Esophagus squamous epithelium (tissue), 5 donors: ENCODE data around the gene DNM2. TPM values are rescaled to one million over a fixed set of nuclear protein-coding genes. Genes with fewer than 3 reads are reported as not detected.

Experiments used
- DNase-seq: peaks from one replicate; lab custom pipeline; 2025; lab: John Stamatoyannopoulos, UW
- H3K27ac ChIP-seq, 4 donors: fragments of 200-600 bp; sonication (generic); one replicate each; pipeline ENCODE4 v1.5.1; 2016 to 2019; ENCODE audit warnings: mild to moderate bottlenecking in 1 of 4
- H3K27me3 ChIP-seq, 4 donors: fragments of 200-600 bp; sonication (generic); 1 replicate in 3 of 4; 2 replicates in 1 of 4; pipeline versions ENCODE4 v1.5.1 to v1.6.0; 2017 to 2021; ENCODE audit warnings: antibody characterized with exemption in 1 of 4
- H3K36me3 ChIP-seq, 3 donors: fragments of 200-600 bp; sonication (generic); one replicate each; pipeline ENCODE4 v1.5.1; 2016 to 2019
- H3K4me1 ChIP-seq, 3 donors: fragments of 200-600 bp; sonication (generic); one replicate each; pipeline ENCODE4 v1.5.1; 2017 to 2019
- H3K4me3 ChIP-seq, 4 donors: fragments of 200-600 bp; sonication (generic); 1 replicate in 3 of 4; 2 replicates in 1 of 4; pipeline ENCODE4 v1.5.1; 2016 to 2019; ENCODE audit warnings: mild to moderate bottlenecking in 2 of 4, moderate library complexity in 1 of 4
- H3K9me3 ChIP-seq, 3 donors: fragments of 200-600 bp; sonication (generic); one replicate each; pipeline ENCODE4 v1.5.1; 2016 to 2019
- POLR2A ChIP-seq, 4 donors: fragments of 450-650 bp; IDR thresholded peaks; one replicate each; pipeline ENCODE4 v1.6.1; 2017; ENCODE audit warnings: antibody characterized with exemption in 4 of 4, mild to moderate bottlenecking in 4 of 4, moderate library complexity in 3 of 4
- WGBS, 2 donors: methylation state at CpG; one replicate each; pipeline ENCODE4 v1.1.5; 2018; 5-methylcytosine and 5-hydroxymethylcytosine counted together
- intact Hi-C: fragments of 100-400 bp; cut with DNase I; formaldehyde crosslinking; loops from one replicate; pipeline ENCODE4 v1.15.0; 2022
- total RNA-seq, 4 donors: library from RNA; depleted of rRNA; stranded (reverse); fragments of >200 nt; gene quantifications; one replicate each; pipeline ENCODE4 v1.1.0, GENCODE V29; 2016
- TF ChIP-seq, protein P1 (sequence below), 6 experiments: fragments of 450-650 bp in 4 of 6; fragments of 200-600 bp in 2 of 6; sonication (generic) in 2 of 6; IDR thresholded peaks; one replicate each; pipeline ENCODE4 v1.5.1; 2016 to 2019; ENCODE audit warnings: antibody characterized with exemption in 6 of 6, mild to moderate bottlenecking in 4 of 6, moderate library complexity in 4 of 6
- donor health status: DM: yes; HTN: yes; CAD: no.

The DNM2 gene
- total RNA-seq, 4 donors from 2014 or later, result 79.9 to 138 (median 102) TPM

DNA sequence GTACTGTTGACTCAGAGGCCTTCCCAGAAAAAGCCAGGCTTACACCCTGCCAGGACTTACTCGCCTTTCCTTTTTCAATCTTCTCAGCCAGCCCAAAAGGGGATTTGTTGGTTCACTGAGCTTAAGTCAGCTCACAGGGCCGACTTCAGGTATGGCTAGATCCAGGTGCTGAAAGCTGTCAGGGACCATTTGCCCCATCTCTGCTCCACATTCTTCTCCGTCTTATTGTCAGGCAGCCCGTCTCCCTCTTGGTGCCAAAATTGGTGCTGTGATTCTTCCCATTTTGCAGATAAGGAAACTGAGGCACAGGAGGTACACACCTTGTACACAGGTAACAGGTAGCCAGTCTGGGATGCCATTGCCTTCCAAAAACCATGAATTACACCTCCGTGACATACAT is 132.8 kb downstream of the DNM2 start:
- no peaks in the 10 kb centered on the region for H3K4me1 ChIP-seq
- no peak for TF ChIP-seq POLR2A (IDR thresholded peaks at IDR 0.05)
- TF ChIP-seq, protein P1, sequence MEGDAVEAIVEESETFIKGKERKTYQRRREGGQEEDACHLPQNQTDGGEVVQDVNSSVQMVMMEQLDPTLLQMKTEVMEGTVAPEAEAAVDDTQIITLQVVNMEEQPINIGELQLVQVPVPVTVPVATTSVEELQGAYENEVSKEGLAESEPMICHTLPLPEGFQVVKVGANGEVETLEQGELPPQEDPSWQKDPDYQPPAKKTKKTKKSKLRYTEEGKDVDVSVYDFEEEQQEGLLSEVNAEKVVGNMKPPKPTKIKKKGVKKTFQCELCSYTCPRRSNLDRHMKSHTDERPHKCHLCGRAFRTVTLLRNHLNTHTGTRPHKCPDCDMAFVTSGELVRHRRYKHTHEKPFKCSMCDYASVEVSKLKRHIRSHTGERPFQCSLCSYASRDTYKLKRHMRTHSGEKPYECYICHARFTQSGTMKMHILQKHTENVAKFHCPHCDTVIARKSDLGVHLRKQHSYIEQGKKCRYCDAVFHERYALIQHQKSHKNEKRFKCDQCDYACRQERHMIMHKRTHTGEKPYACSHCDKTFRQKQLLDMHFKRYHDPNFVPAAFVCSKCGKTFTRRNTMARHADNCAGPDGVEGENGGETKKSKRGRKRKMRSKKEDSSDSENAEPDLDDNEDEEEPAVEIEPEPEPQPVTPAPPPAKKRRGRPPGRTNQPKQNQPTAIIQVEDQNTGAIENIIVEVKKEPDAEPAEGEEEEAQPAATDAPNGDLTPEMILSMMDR (IDR thresholded peaks at IDR 0.05), result no peak
- no peak for DNase-seq
- H3K27me3 ChIP-seq, result peaks cover 0 to 33% (median 0%) of the 10 kb centered on the region in 4 donors
- intact Hi-C loops, result loop anchor here (5.0 kb wide), 1 partner anchor 128 kb away; no protein-coding TSS in a partner anchor
- H3K9me3 ChIP-seq, result no peaks in the 10 kb centered on the region
- H3K27ac ChIP-seq, result no peak overlapping the region
- H3K36me3 ChIP-seq, result no peaks in the 10 kb centered on the region
- no peak overlapping the region for H3K4me3 ChIP-seq
- 87 to 91% methylated on average over 5 of the region's 5 CpGs for WGBS, 2 donors

DNA sequence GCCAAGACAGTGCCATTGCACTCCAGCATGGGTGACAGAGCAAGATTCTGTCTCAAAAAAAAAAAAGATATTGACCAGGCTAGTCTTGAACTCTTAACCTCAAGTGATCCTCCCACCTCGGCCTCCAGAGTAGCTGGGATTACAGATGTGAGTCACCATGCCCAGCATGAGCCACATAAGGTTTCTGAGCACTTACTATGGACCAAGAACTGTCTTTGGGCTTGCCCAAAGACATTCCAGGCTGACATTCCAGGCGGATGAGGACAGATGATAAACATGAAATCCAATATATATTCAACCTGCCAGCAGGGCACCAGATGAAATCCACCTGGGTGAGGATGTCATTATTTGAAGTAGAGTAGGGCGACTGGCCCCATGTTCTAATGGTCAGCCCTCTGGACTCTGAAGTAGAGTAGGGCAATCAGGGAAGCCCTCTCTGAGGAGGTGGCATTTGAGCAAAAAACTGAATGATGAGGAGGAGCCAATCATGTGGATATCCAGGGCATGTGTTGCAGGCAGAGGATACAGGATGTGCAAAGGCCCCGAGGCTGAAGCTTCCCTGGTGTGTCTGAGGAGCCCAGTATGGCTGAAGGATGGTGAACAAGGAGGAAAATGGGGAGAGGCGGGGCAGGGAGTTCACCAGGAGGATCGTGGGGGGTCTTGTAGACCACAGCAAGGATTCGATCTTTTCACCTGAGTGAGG is 134.4 kb downstream of the DNM2 start:
- no peak overlapping the region for H3K27ac ChIP-seq
- peaks cover 0 to 33% (median 0%) of the 10 kb centered on the region in 4 donors for H3K27me3 ChIP-seq
- intact Hi-C loops, result loop anchor here (5.0 kb wide), 1 partner anchor 130 kb away; no protein-coding TSS in a partner anchor
- TF ChIP-seq, protein P1 (IDR thresholded peaks at IDR 0.05), result no peak
- TF ChIP-seq POLR2A (IDR thresholded peaks at IDR 0.05), result no peak
- no peaks in the 10 kb centered on the region for H3K36me3 ChIP-seq
- 64 to 73% methylated on average over 7 of the region's 7 CpGs for WGBS, 2 donors
- no peak for DNase-seq
- no peaks in the 10 kb centered on the region for H3K4me1 ChIP-seq
- no peak overlapping the region for H3K4me3 ChIP-seq
- H3K9me3 ChIP-seq, result no peaks in the 10 kb centered on the region

- TF ChIP-seq POLR2A (IDR thresholded peaks at IDR 0.05), result no peak
- TF ChIP-seq, protein P1 (IDR thresholded peaks at IDR 0.05), result no peak
- Histone ChIP-seq H3K4me3 (no peak overlapping the region), H3K27ac (no peak overlapping the region), H3K27me3 (peaks cover 0 to 26% (median 0%) of the 10 kb centered on the region in 4 donors), H3K36me3 (no peaks in the 10 kb centered on the region), H3K4me1 (no peaks in the 10 kb centered on the region), H3K9me3 (no peaks in the 10 kb centered on the region)
- no peak for DNase-seq
- intact Hi-C loops, result loop anchor here (5.0 kb wide), 1 partner anchor 131 kb away; no protein-coding TSS in a partner anchor
- 65 to 74% methylated on average over 5 to 7 of the region's 7 CpGs for WGBS, 2 donors
These were observed 135.1 kb downstream of the DNM2 start for GRCh38 chr19:10852941-10853340.

GRCh38 chr19:10854350-10855089 is 136.6 kb downstream of the DNM2 start:
- Histone ChIP-seq H3K9me3 (no peaks in the 10 kb centered on the region), H3K27ac (no peak overlapping the region), H3K36me3 (no peaks in the 10 kb centered on the region), H3K4me3 (no peak overlapping the region), H3K4me1 (no peaks in the 10 kb centered on the region), H3K27me3 (peaks cover 0 to 10% (median 0%) of the 10 kb centered on the region in 4 donors)
- DNase-seq, result no peak
- intact Hi-C loops, result loop anchor here (5.0 kb wide), 1 partner anchor 132 kb away; no protein-coding TSS in a partner anchor
- no peak for TF ChIP-seq POLR2A (IDR thresholded peaks at IDR 0.05)
- TF ChIP-seq, protein P1 (IDR thresholded peaks at IDR 0.05), result no peak
- WGBS, 2 donors, result 64 to 66% methylated on average over 6 of the region's 7 CpGs
